Astrocyte of the cerebellum (primary cell): ENCODE results near the gene TRIM50.
"Not testable (repeated sequence)": the region's sequence is repeated elsewhere in the genome, so short reads cannot be mapped to it uniquely, and the experiment has no call there.

ENCODE experiments used
- DNase-seq: peaks from one replicate; pipeline ENCODE4 v3.0.0-alpha.2; 2011; ENCODE audit warnings: low read depth
- H3K4me3 ChIP-seq: 2 replicates; pipeline ENCODE4 v1.5.1; 2011; ENCODE audit warnings: mild to moderate bottlenecking, low read depth, low read length, moderate library complexity
- in situ Hi-C: cut with HindIII; loops from 2 replicates; pipeline ENCODE4 v1.10.0; 2017; ENCODE audit warnings: low sequenced_read_pairs
- TF ChIP-seq, protein P1 (sequence below): IDR thresholded peaks from 2 replicates; pipeline ENCODE4 v1.5.1; 2012; ENCODE audit warnings: low read length, low read depth, moderate library complexity, mild to moderate bottlenecking; ENCODE audit errors: missing control alignments

TRIM50 gene

DNA sequence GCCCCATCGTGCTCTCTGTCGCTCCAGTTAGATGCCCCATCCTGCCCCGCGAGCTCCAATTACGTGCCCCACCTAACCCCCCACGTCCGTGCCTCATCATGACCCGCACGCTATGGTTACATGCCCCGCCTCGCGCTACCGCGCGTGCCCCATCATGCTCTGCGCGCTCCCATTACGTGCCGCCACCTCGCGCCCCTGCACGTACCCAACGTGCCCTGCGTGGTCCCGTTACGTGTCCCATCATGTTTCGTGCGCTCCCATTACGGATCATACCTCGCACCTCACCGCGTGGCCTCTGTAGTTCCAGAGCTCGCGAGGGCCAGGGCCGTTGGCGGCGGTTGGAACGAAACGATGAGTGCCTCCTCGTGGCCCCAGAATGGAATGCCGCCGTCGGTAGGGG is at the start of gene TRIM50, which contains the start of gene FKBP6:
TSS of gene TRIM50 (minus strand) at position 161 of the 400 bp plus-strand sequence. CDS start 3,295 bp downstream, outside the sequence.
TSS of gene FKBP6 (plus strand) at position 240 of the 400 bp plus-strand sequence. CDS start 268 bp downstream, outside the sequence.
- H3K4me3 ChIP-seq, DNase-seq, in situ Hi-C loops: not testable (repeated sequence)

- in situ Hi-C loops, result no loop called here
- TF ChIP-seq, protein P1, sequence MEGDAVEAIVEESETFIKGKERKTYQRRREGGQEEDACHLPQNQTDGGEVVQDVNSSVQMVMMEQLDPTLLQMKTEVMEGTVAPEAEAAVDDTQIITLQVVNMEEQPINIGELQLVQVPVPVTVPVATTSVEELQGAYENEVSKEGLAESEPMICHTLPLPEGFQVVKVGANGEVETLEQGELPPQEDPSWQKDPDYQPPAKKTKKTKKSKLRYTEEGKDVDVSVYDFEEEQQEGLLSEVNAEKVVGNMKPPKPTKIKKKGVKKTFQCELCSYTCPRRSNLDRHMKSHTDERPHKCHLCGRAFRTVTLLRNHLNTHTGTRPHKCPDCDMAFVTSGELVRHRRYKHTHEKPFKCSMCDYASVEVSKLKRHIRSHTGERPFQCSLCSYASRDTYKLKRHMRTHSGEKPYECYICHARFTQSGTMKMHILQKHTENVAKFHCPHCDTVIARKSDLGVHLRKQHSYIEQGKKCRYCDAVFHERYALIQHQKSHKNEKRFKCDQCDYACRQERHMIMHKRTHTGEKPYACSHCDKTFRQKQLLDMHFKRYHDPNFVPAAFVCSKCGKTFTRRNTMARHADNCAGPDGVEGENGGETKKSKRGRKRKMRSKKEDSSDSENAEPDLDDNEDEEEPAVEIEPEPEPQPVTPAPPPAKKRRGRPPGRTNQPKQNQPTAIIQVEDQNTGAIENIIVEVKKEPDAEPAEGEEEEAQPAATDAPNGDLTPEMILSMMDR, result no peak
- no peak for DNase-seq
- no peak overlapping the region for H3K4me3 ChIP-seq
Measured at GRCh38 chr7:73376671-73377412, 49.0 kb upstream of the TRIM50 start.

- DNase-seq, in situ Hi-C loops, H3K4me3 ChIP-seq: not testable (repeated sequence)
Measured at GRCh38 chr7:73376262-73376661, 48.4 kb upstream of the TRIM50 start.

DNA sequence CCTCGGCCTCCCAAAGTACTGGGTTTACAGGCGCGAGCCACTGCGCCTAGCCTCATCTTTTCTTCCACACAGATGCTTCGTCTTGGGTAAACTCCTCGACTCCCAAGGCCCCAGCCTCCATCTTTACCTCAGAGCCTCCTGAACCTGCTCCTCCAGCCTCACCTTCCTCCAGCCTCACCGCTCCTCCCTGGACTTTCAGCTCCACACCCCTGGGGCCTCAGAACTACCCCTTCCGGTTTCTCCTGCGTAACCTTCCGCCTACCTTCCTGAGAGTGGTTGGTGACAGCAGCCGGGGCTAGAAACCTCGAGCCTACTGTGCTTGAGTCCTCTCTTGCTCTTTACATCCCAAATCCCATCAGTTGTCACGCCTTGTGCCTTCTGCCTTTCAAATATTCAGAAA is 45.9 kb upstream of the TRIM50 start:
- in situ Hi-C loops, result no loop called here
- TF ChIP-seq, protein P1, result no peak

DNA sequence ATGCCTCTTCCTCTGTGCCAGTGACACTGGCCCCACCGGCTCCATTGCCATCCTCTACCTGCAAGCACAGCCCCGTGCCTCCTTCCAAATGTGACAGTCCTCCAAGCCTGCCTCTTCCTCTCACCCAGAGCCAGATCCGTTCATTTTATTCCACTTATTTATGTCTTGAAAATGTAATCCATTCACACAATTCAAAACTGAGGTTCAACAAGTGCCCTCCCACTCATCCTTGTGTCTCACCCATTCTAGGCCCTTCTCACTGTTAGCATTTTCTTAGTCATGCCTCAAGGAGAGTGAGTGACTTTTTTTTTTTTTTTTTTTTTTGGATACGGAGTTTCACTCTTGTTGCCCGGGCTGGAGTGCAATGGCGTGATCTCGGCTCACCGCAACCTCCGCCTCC is 41.7 kb upstream of the TRIM50 start:
- no peak for DNase-seq
- TF ChIP-seq, protein P1, result no peak
- in situ Hi-C loops, result no loop called here
- H3K4me3 ChIP-seq, result no peak overlapping the region

More for the DNA sequence above, 45.9 kb upstream of the TRIM50 start:
- DNase-seq, result no peak
- H3K4me3 ChIP-seq, result no peak overlapping the region

- in situ Hi-C loops, result no loop called here
- no peak for DNase-seq
- TF ChIP-seq, protein P1, result no peak
- H3K4me3 ChIP-seq, result no peak overlapping the region
Measured at GRCh38 chr7:73369009-73369408, 41.1 kb upstream of the TRIM50 start.

GRCh38 chr7:73366990-73367389 is 39.1 kb upstream of the TRIM50 start:
- TF ChIP-seq, protein P1, result no peak

More at GRCh38 chr7:73366990-73367389, 39.1 kb upstream of the TRIM50 start:
- in situ Hi-C loops, result no loop called here
- no peak for DNase-seq
- H3K4me3 ChIP-seq, result no peak overlapping the region
